HEK293 (cell line): ENCODE results near the gene PITPNB.

Experiments used
- CTCF ChIA-PET: fragments of 350-600 bp; formaldehyde crosslinking; extraction: SDS; loops from one replicate; lab custom pipeline; 2021; ENCODE audit warnings: antibody characterized with exemption; lab: Yijun Ruan, JAX
- POLR2A ChIA-PET: fragments of 300-600 bp; formaldehyde crosslinking; extraction: SDS; loops from one replicate; lab custom pipeline; 2020; ENCODE audit warnings: antibody characterized with exemption, inconsistent platforms; lab: Yijun Ruan, JAX
- H3K27ac ChIP-seq: fragments of 200-500 bp; sonication (Bioruptor generic); 2 replicates; pipeline ENCODE4 v1.5.1; 2014; ENCODE audit warnings: low read depth, low read length, control low read depth, inconsistent platforms; ENCODE audit errors: extremely low read depth
- H3K36me3 ChIP-seq, 2 experiments: fragments of 200-500 bp in 1 of 2; sonication (Bioruptor generic) in 1 of 2; 1 replicate in 1 of 2; 2 replicates in 1 of 2; pipeline ENCODE4 v1.5.1; 2014 to 2017; ENCODE audit warnings: inconsistent platforms in 2 of 2, low read length in 2 of 2; ENCODE audit not compliant: control insufficient read depth in 2 of 2, insufficient read depth in 1 of 2
- H3K4me1 ChIP-seq: fragments of 200-500 bp; sonication (Bioruptor generic); 2 replicates; pipeline ENCODE4 v1.5.1; 2014; ENCODE audit warnings: mild to moderate bottlenecking, low read length, inconsistent platforms; ENCODE audit not compliant: control insufficient read depth, insufficient read depth
- H3K4me3 ChIP-seq: 2 replicates; pipeline ENCODE4 v1.5.1; 2011; ENCODE audit warnings: low read depth, mild to moderate bottlenecking, control low read depth, low read length, moderate library complexity
- H3K9me3 ChIP-seq: fragments of 200-500 bp; sonication (Bioruptor generic); 2 replicates; pipeline ENCODE4 v1.5.1; 2014; ENCODE audit warnings: low read depth, low read length, inconsistent platforms; ENCODE audit not compliant: control insufficient read depth, insufficient read depth
- EGR2 ChIP-seq: fragments of 450-650 bp; formaldehyde crosslinking; IDR thresholded peaks from 2 replicates; pipeline ENCODE4 v1.5.1; 2016; ENCODE audit warnings: low read depth, missing biosample characterization, missing genetic modification characterization
- FEZF1 ChIP-seq: fragments of 450-650 bp; formaldehyde crosslinking; IDR thresholded peaks from 2 replicates; pipeline ENCODE4 v1.5.1; 2016; ENCODE audit warnings: missing biosample characterization, missing genetic modification characterization
- MEIS1 ChIP-seq: sonication (generic); formaldehyde crosslinking; IDR thresholded peaks from 2 replicates; pipeline ENCODE4 v1.8.1; 2022; ENCODE audit warnings: missing genetic modification reagents, mild to moderate bottlenecking, borderline replicate concordance
- ZFHX2 ChIP-seq: fragments of 450-650 bp; formaldehyde crosslinking; conservative IDR thresholded peaks from 2 replicates; pipeline ENCODE4 v1.5.1; 2016; ENCODE audit warnings: missing biosample characterization, missing genetic modification characterization
- ZNF37A ChIP-seq: fragments of 450-650 bp; IDR thresholded peaks from 2 replicates; pipeline ENCODE4 v1.5.1; 2018; ENCODE audit warnings: missing biosample characterization, missing genetic modification characterization
- ZNF391 ChIP-seq: fragments of 450-650 bp; formaldehyde crosslinking; IDR thresholded peaks from 2 replicates; pipeline ENCODE4 v1.5.1; 2016; ENCODE audit warnings: low read depth, missing biosample characterization, missing genetic modification characterization, borderline replicate concordance
- ZNF600 ChIP-seq: fragments of 450-650 bp; formaldehyde crosslinking; IDR thresholded peaks from 2 replicates; pipeline ENCODE4 v1.5.1; 2016; ENCODE audit warnings: missing biosample characterization, missing genetic modification characterization
- ZNF623 ChIP-seq: fragments of 450-650 bp; formaldehyde crosslinking; IDR thresholded peaks from 2 replicates; pipeline ENCODE4 v1.5.1; 2016; ENCODE audit warnings: missing biosample characterization, missing genetic modification characterization
- ZNF629 ChIP-seq: fragments of 450-650 bp; formaldehyde crosslinking; IDR thresholded peaks from 2 replicates; pipeline ENCODE4 v1.5.1; 2017; ENCODE audit warnings: missing biosample characterization, missing genetic modification characterization
- ZNF791 ChIP-seq: fragments of 450-650 bp; formaldehyde crosslinking; IDR thresholded peaks from 2 replicates; pipeline ENCODE4 v1.5.1; 2016; ENCODE audit warnings: missing biosample characterization, missing genetic modification characterization
- TF ChIP-seq, protein P1 (sequence below): fragments of 450-650 bp; formaldehyde crosslinking; IDR thresholded peaks from 2 replicates; pipeline ENCODE4 v1.5.1; 2016; ENCODE audit warnings: missing biosample characterization, missing genetic modification characterization
- TF ChIP-seq, protein P2 (sequence below): fragments of 450-650 bp; formaldehyde crosslinking; IDR thresholded peaks from 2 replicates; pipeline ENCODE4 v1.5.1; 2016; ENCODE audit warnings: missing biosample characterization, missing genetic modification characterization
- TF ChIP-seq, protein P3 (sequence below): fragments of 450-650 bp; formaldehyde crosslinking; IDR thresholded peaks from 2 replicates; pipeline ENCODE4 v1.5.1; 2017; ENCODE audit warnings: missing biosample characterization, mild to moderate bottlenecking, missing genetic modification characterization, moderate library complexity
- TF ChIP-seq, protein P4 (sequence below): fragments of 450-650 bp; formaldehyde crosslinking; IDR thresholded peaks from 2 replicates; pipeline ENCODE4 v1.5.1; 2017; ENCODE audit warnings: missing biosample characterization, missing genetic modification characterization

The PITPNB gene

DNA sequence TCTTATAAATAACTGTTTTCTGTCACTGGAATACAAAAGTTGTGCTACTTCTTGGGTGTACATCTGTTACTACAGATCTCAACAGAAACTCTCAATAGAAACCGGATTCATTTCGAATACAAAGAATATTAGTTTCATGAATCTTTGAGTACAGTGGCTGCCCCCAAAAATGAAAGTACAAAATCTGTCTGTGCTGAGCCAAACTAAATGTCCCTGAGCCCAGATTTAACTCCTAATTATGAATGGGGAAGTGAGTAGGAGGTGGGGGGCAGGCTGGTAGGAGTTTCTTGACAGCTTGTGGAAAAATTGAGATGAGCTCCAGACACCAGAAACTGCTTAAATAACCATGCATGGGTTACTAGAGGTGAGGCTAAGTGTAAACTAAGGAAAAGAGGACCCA is 41.6 kb downstream of the PITPNB start:
- ChIA-PET POLR2A (no interaction called here), CTCF (interaction anchor here (0.8 to 3.3 kb wide), 3 partner anchors 10 to 138 kb away, joined by 3 to 19 read pairs (median 3); no protein-coding TSS in a partner anchor)
- Histone ChIP-seq H3K27ac (no peak overlapping the region), H3K9me3 (no peaks in the 10 kb centered on the region), H3K4me1 (peaks cover 14% of the 10 kb centered on the region), H3K4me3 (no peak overlapping the region), H3K36me3 (peaks cover 15 to 34% of the 10 kb centered on the region in 2 experiments)
- TF ChIP-seq EGR2 (tag by site-specific recombination) (0 out of 2 replicates have a peak, but pooled peaks have one; percentile 12), ZFHX2 (tag by site-specific recombination) (peak; percentile 55)
- TF ChIP-seq, protein P1, sequence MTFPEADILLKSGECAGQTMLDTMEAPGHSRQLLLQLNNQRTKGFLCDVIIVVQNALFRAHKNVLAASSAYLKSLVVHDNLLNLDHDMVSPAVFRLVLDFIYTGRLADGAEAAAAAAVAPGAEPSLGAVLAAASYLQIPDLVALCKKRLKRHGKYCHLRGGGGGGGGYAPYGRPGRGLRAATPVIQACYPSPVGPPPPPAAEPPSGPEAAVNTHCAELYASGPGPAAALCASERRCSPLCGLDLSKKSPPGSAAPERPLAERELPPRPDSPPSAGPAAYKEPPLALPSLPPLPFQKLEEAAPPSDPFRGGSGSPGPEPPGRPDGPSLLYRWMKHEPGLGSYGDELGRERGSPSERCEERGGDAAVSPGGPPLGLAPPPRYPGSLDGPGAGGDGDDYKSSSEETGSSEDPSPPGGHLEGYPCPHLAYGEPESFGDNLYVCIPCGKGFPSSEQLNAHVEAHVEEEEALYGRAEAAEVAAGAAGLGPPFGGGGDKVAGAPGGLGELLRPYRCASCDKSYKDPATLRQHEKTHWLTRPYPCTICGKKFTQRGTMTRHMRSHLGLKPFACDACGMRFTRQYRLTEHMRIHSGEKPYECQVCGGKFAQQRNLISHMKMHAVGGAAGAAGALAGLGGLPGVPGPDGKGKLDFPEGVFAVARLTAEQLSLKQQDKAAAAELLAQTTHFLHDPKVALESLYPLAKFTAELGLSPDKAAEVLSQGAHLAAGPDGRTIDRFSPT (tag by site-specific recombination), result no peak

DNA sequence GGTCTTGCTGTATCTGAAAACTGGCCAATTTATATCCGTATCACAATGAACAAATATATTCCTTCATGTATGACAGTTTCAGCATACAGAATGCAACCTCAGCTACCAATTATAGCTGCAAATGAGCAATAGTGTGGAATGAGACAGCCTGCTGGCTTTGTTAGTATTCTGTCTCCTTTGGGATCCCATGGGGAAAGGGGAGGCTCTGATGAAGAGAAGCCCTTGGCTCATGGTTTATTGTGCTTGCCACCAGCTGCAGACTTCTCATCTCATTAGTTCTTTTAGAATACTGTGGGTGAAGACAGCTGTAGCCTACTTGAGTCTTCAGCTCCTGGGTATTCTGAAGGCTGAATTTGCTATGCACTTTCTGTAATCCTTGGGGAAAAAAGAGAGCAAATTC is 42.4 kb downstream of the PITPNB start:
- POLR2A ChIA-PET, result no interaction called here
- Histone ChIP-seq H3K4me1 (peaks cover 14% of the 10 kb centered on the region), H3K36me3 (peaks cover 21 to 42% of the 10 kb centered on the region in 2 experiments)

DNA sequence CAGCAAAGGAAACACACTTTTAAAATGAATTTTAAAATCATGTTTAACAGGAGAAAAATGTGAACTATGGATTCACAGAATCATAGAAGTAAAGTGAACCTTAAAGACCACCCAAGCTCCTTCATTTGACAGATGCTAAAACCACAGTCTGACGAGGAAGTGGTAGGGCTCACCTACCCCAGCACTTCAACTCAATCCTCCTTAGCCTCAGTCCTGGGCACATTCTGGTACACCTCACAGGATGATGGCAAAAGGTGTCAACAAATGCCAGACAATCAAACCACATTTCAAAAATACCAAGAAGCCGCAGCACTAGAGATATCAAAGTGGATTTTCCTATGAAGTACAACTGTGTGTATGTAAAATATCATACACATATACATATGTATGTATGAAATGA is 43.1 kb downstream of the PITPNB start:
- Histone ChIP-seq H3K4me3 (no peak overlapping the region), H3K36me3 (peaks cover 26 to 50% of the 10 kb centered on the region in 2 experiments), H3K27ac (no peak overlapping the region), H3K4me1 (peaks cover 14% of the 10 kb centered on the region), H3K9me3 (no peaks in the 10 kb centered on the region)
- POLR2A ChIA-PET, result no interaction called here
- CTCF ChIA-PET, result interaction anchor here (0.5 to 1.4 kb wide), 3 partner anchors 11 to 144 kb away, joined by 3 to 4 read pairs (median 4); no protein-coding TSS in a partner anchor
- TF ChIP-seq MEIS1 (CRISPR knock-in tag) (no peak), ZNF629 (no peak), ZNF600 (tag by site-specific recombination) (no peak), ZNF791 (tag by site-specific recombination) (no peak), ZNF391 (tag by site-specific recombination) (no peak), ZNF37A (tag by site-specific recombination) (no peak)
- TF ChIP-seq, protein P2, sequence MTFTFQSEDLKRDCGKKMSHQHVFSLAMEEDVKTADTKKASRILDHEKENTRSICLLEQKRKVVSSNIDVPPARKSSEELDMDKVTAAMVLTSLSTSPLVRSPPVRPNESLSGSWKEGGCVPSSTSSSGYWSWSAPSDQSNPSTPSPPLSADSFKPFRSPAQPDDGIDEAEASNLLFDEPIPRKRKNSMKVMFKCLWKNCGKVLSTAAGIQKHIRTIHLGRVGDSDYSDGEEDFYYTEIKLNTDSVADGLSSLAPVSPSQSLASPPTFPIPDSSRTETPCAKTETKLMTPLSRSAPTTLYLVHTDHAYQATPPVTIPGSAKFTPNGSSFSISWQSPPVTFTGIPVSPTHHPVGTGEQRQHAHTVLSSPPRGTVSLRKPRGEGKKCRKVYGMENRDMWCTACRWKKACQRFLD (tag by site-specific recombination), result no peak
- TF ChIP-seq, protein P3, sequence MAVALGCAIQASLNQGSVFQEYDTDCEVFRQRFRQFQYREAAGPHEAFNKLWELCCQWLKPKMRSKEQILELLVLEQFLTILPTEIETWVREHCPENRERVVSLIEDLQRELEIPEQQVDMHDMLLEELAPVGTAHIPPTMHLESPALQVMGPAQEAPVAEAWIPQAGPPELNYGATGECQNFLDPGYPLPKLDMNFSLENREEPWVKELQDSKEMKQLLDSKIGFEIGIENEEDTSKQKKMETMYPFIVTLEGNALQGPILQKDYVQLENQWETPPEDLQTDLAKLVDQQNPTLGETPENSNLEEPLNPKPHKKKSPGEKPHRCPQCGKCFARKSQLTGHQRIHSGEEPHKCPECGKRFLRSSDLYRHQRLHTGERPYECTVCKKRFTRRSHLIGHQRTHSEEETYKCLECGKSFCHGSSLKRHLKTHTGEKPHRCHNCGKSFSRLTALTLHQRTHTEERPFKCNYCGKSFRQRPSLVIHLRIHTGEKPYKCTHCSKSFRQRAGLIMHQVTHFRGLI (tag by site-specific recombination), result no peak

More for the DNA sequence above, 42.4 kb downstream of the PITPNB start:
- Histone ChIP-seq H3K4me3 (no peak overlapping the region), H3K27ac (no peak overlapping the region), H3K9me3 (no peaks in the 10 kb centered on the region)
- peak; percentile 74 for TF ChIP-seq FEZF1 (tag by site-specific recombination)
- TF ChIP-seq, protein P4, sequence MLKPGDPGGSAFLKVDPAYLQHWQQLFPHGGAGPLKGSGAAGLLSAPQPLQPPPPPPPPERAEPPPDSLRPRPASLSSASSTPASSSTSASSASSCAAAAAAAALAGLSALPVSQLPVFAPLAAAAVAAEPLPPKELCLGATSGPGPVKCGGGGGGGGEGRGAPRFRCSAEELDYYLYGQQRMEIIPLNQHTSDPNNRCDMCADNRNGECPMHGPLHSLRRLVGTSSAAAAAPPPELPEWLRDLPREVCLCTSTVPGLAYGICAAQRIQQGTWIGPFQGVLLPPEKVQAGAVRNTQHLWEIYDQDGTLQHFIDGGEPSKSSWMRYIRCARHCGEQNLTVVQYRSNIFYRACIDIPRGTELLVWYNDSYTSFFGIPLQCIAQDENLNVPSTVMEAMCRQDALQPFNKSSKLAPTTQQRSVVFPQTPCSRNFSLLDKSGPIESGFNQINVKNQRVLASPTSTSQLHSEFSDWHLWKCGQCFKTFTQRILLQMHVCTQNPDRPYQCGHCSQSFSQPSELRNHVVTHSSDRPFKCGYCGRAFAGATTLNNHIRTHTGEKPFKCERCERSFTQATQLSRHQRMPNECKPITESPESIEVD (tag by site-specific recombination), result 0 out of 2 replicates have a peak, but pooled peaks have one; percentile 16
- no peak for TF ChIP-seq ZNF623 (tag by site-specific recombination)
- CTCF ChIA-PET, result interaction anchor here (3.3 kb wide), 1 partner anchor 11 kb away, joined by 19 read pairs; no protein-coding TSS in a partner anchor
